H4 (cell line): Measurements from ENCODE around the gene NUDC. TPM values are rescaled to one million over a fixed set of nuclear protein-coding genes. Genes with fewer than 3 reads are reported as not detected.
"Not testable (repeated sequence)": the region's sequence is repeated elsewhere in the genome, so short reads cannot be mapped to it uniquely, and the experiment has no call there.

Experiments
- DNase-seq: peaks from one replicate; pipeline ENCODE4 v3.0.0-alpha.2; 2015; ENCODE audit warnings: low spot score
- total RNA-seq: library from RNA; depleted of rRNA; stranded (reverse); fragments of >200 nt; shearing (Covaris generic); gene quantifications from 2 replicates; pipeline ENCODE4 v1.2.3, GENCODE V29; 2014; rRNA removed

NUDC gene
- total RNA-seq, 1 experiment from 2014 or later = 55.1 TPM

GRCh38 chr1:26989403-26990109 is 68.0 kb downstream of the NUDC start:
- DNase-seq = not testable (repeated sequence)

GRCh38 chr1:26991310-26992116 is 70.0 kb downstream of the NUDC start:
- DNase-seq = no peak

- DNase-seq = peak; percentile 60
Measured at GRCh38 chr1:26993237-26994019, 71.9 kb downstream of the NUDC start, which contains the start of gene TRNP1. Gene TRNP1, plus strand, starts transcription at chr1:26993692. Its CDS starts 95 bp downstream, at chr1:26993787.

GRCh38 chr1:26994020-26994786 is 72.7 kb downstream of the NUDC start:
- DNase-seq = no peak

GRCh38 chr1:26994787-26995517 is 73.4 kb downstream of the NUDC start:
- DNase-seq = no peak

- no peak for DNase-seq
Measured at GRCh38 chr1:26996024-26996423, 74.5 kb downstream of the NUDC start.

Other genes with a start within 250 kb of the NUDC start
- gene ARID1A, start 225.7 kb upstream of the NUDC start, total RNA-seq = 10.7 and 13.0 TPM in 2 replicates
- 14.5 and 15.2 TPM in 2 replicates for gene PIGV, start 133.8 kb upstream of the NUDC start, total RNA-seq
- gene ZDHHC18, start 95.1 kb upstream of the NUDC start, total RNA-seq = 13.8 and 15.9 TPM in 2 replicates
- 0.53 and 1.0 TPM in 2 replicates for gene SFN, start 58.6 kb upstream of the NUDC start, total RNA-seq
- 13.0 and 14.2 TPM in 2 replicates for gene GPN2, start 31.5 kb upstream of the NUDC start, total RNA-seq
- gene GPATCH3, start 21.3 kb upstream of the NUDC start, total RNA-seq = 5.1 and 15.9 TPM in 2 replicates
- gene NR0B2, start 7.8 kb upstream of the NUDC start, total RNA-seq = not detected in 2 replicates
- gene KDF1, start 38.7 kb downstream of the NUDC start, total RNA-seq = not detected in 2 replicates
- gene TRNP1, start 71.9 kb downstream of the NUDC start, total RNA-seq = 3.1 and 3.3 TPM in 2 replicates
- gene TENT5B, start 91.1 kb downstream of the NUDC start, total RNA-seq = 1.0 and 2.0 TPM in 2 replicates
- 1.6 and 5.2 TPM in 2 replicates for gene SLC9A1, start 233.4 kb downstream of the NUDC start, total RNA-seq